ENCODE results near the gene PAFAH2.
A peak's percentile ranks its signal among the peaks of the same experiment; 100 is the strongest.

Gene PAFAH2

DNA sequence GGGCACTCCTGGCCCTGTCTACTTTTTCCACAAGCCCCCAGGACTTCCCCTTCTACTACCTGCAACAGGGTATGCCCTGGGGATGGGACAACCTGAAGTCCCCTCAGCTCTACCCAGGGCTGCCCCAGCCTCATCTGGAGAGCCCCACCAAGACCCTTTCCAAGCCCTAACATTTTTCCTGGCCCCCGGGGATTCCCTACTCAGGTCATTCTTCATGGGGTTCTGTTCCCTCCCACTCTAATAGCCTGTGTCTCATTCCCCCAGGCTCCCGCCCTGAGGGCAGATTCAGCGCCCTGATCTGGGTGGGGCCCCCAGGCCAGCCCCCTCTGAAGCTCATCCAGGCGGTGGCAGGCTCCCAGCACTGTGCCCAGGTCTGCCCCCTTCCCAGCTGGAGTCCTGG is 33.3 kb upstream of the PAFAH2 start:
- no peak for DNase-seq (ENCODE audit: low spot score)

GRCh38 chr1:26029864-26030481 is 32.1 kb upstream of the PAFAH2 start:
- DNase-seq (ENCODE audit: low spot score): no peak

DNA sequence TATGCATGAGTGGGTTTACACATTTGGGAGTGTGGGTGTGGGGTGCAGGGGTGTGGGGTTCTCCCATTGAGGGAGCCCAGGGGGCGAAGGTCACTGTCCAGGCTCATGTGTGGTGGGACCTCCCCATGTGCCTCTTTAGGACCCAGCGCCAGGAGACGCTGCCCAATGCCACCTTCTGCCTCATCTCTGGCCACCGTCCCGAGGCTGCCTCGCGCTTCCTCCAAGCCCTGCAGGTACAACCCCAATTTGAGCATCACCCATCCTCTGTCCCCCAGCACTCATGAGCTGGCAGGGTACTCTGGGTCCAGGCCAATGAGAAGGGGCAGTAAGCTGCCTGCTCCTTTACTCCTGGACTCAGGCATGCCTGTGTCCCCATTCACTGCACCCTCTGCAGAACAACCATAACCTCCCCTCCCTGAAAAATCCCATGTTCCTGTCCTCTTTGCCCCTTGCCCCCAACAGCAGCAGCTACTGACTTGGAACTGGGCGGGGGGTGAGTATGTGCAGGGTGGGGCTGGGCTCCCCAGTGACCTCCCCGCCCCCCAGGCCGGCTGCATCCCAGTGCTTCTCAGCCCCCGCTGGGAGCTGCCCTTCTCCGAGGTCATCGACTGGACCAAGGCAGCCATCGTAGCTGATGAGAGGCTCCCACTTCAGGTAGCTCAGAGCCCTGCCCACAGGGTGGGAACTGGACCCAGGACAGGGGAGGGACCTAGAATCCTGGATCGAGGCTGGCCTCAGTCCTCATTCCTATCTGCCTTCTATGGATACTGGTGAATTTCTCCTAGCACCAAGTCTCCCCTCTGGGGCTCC is 31.4 kb upstream of the PAFAH2 start:
- DNase-seq (ENCODE audit: low spot score): no peak

- DNase-seq (ENCODE audit: low spot score): no peak
These were observed 30.7 kb upstream of the PAFAH2 start for GRCh38 chr1:26028490-26028980.

GRCh38 chr1:26027716-26028489 is 30.0 kb upstream of the PAFAH2 start:
- DNase-seq (ENCODE audit: low spot score): no peak

- DNase-seq (ENCODE audit: low spot score): no peak
These were observed 27.7 kb upstream of the PAFAH2 start for GRCh38 chr1:26025517-26025916.

GRCh38 chr1:26025060-26025459 is 27.2 kb upstream of the PAFAH2 start:
- no peak for DNase-seq (ENCODE audit: low spot score)

- DNase-seq (ENCODE audit: low spot score): no peak
These were observed 26.0 kb upstream of the PAFAH2 start for GRCh38 chr1:26023826-26024225.

DNA sequence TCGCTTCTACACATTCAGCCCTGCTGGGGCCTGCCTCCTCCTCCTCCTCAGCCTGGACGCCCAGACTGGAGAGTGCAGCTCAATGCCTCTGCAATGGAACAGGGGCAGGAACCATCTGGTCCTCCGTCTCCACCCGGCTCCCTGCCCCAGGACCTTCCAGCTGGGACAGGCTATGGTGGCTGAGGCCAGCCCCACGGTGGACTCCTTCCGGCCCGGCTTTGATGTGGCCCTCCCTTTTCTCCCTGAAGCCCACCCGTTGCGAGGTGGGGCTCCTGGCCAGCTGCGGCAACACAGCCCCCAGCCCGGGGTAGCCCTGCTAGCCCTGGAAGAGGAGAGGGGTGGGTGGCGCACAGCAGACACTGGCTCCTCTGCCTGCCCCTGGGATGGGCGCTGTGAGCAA is 25.1 kb upstream of the PAFAH2 start:
- no peak for DNase-seq (ENCODE audit: low spot score)

DNA sequence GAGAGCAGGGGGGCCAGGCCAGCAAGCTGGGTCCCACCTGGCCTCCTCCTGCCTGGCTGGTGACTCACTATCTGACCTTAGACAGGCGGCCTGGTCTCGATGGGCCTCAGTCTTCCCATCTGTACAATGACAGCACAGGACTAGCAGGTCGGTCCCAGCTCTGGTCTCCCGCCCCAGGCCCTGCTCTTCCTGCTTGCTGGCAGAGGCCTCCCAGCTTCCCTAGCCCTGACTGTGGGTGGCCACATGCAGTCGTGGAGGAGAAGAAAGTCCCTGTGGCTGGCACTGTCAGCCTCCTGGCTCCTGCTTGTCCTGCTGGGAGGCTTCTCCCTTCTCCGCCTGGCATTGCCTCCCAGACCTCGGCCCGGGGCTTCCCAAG is 24.5 kb upstream of the PAFAH2 start:
- no peak for DNase-seq (ENCODE audit: low spot score)

GRCh38 chr1:26021647-26022403 is 24.0 kb upstream of the PAFAH2 start, which contains the start of gene EXTL1:
Gene EXTL1 (plus strand): TSS chr1:26021775. CDS start chr1:26022647, 872 bp downstream.
- DNase-seq (ENCODE audit: low spot score): peak; percentile 83

DNA sequence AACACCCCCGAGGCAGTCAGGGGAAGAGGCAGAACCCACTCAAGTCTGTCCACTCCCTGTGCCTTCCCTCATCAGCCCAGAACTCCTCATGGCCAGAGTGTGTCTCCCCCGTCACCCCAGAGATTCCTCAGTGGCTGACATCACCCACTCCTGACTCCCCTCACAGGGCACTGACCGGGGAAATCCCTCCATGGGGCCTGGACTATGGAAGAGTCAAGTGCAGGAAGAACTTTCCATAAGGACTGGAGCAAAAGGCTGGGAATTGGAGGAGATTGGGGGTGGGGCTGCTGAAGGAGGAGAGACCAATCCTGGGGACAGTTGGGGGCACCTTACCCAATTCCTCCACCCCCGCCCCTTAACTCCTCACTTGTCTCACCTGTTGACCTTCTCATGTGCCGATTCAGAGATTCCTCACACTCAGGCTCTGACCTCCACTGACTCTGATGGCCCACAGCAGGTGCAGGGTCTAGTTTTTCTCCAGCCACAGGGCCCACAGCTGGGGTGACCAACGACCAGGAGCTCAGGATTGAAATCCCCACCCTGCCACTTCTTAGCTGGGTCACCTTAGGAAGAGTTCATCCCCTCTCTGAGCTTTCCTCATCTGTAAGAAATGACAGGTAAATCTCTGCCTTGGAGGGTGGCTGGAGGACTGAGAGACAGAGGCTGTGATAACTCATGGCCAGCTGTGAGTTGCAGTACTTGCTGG is 23.2 kb upstream of the PAFAH2 start:
- DNase-seq (ENCODE audit: low spot score): no peak

- DNase-seq (ENCODE audit: low spot score): no peak
These were observed 22.5 kb upstream of the PAFAH2 start for GRCh38 chr1:26020330-26020768.

GRCh38 chr1:26019641-26020315 is 21.9 kb upstream of the PAFAH2 start:
- no peak for DNase-seq (ENCODE audit: low spot score)

- no peak for DNase-seq (ENCODE audit: low spot score)
These were observed 19.7 kb upstream of the PAFAH2 start for GRCh38 chr1:26017606-26018005.

DNA sequence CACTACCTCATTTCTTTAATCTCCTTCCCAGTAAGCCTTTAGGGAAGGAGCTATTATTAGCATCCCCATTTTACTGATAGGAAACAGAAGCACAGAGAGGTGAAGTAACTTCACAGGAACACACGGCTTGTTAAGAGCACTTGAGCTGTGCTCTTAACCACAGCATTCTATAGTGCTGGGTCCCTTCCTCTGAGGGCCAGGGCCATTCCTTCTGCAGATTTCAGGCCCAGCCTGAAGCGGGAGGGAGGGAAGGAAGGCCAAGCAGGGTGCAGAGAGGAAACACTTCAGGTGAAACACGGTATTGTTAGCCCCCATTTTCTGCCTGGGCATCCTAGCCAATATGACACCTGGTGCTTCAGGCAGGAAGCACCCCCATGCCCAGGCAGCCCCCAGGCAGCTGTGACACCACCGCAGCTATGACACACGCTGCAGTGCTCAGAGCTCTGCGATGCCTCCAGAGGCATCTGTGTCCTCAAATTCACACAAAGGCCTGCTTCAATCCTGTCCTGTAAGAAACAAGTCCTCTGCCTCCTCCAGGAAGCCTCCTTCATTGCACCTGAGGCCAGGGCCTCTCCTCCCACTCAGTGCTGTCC is 19.2 kb upstream of the PAFAH2 start:
- no peak for DNase-seq (ENCODE audit: low spot score)

DNA sequence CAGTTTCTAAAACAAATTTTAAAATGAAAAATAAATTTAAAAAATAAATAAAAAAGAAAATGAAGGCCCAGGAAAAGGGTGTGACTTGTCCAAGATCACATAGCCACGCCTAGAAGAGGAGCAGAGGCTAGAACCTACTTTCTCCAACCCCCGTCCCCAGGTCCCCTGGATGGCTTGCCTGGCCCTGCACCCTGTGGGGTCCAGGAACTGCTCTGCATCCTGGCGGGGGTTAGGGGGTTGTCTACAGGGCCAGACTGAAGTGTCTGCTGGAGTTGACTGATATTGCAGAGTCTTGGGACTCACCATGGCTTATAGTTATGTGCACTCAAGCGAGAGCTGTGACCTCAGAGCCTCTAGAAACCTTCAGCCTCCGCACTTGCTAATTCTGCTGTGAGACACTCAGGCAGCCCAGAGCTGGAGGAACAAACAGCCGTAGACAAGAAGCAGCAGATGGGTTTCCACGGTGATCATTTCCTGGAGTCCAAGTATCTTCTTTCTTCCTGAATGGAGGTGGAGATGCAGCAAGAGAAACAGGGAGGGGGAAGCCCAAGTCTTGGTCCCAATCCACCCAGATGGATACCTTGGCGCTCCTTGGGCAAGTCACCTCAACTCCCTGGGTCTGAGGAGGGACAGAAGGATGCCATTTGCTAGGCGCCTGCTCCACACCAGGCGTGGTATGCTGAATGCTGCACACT is 18.5 kb upstream of the PAFAH2 start:
- DNase-seq (ENCODE audit: low spot score): no peak

DNA sequence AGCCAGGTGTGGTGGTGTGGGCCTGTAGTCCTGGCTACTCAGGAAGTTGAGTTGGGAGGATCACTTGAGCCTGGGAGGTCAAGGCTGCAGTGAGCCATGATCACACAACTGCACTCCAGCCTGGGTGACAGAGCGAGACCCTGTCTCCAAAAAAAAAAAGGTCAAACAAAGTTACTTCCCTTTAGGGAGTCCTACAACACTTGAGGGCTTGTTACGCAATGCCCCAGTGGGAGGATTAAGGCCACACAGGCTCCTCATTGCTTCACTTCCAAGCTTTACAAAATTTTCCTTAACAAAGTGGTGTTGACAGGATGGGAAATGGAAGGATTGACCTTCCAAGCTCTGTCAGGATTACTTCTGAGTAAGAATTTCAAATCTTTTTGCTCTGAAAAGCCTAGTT is 17.5 kb upstream of the PAFAH2 start:
- no peak for DNase-seq (ENCODE audit: low spot score)

DNA sequence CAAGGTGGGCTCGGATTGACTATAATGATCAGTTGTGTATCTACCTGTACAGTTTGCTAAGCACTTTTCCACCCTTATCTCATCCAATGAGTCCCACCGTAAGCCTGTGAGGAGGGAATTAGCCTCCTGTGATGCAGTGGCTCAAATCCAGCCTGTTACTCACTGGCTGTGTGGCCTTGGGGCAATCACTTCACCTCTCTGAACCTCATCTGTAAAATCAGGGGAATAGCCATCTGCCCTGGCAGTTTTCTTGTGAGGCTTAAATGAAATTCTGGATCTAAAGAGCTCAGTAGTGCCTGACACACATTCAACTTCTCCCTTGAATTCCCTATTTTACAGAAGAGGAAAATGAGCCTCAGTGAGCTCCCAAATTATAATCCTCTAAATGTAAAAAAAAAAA is 16.3 kb upstream of the PAFAH2 start:
- no peak for DNase-seq (ENCODE audit: low spot score)

GRCh38 chr1:26012864-26013263 is 15.0 kb upstream of the PAFAH2 start:
- no peak for DNase-seq (ENCODE audit: low spot score)

Data from ecto neural progenitor cell (in vitro differentiated cells).